Islet of Langerhans (tissue), 1 donor: ENCODE data around the gene SSR4.
A peak's percentile ranks its signal among the peaks of the same experiment; 100 is the strongest.
"Not testable (repeated sequence)": the region's sequence is repeated elsewhere in the genome, so short reads cannot be mapped to it uniquely, and the experiment has no call there.

Experiments used
- FAIRE-seq: peaks from one replicate; lab custom pipeline; 2011; peaks lifted over from hg19 to GRCh38; lab: Jason Lieb, UNC

SSR4 gene

DNA sequence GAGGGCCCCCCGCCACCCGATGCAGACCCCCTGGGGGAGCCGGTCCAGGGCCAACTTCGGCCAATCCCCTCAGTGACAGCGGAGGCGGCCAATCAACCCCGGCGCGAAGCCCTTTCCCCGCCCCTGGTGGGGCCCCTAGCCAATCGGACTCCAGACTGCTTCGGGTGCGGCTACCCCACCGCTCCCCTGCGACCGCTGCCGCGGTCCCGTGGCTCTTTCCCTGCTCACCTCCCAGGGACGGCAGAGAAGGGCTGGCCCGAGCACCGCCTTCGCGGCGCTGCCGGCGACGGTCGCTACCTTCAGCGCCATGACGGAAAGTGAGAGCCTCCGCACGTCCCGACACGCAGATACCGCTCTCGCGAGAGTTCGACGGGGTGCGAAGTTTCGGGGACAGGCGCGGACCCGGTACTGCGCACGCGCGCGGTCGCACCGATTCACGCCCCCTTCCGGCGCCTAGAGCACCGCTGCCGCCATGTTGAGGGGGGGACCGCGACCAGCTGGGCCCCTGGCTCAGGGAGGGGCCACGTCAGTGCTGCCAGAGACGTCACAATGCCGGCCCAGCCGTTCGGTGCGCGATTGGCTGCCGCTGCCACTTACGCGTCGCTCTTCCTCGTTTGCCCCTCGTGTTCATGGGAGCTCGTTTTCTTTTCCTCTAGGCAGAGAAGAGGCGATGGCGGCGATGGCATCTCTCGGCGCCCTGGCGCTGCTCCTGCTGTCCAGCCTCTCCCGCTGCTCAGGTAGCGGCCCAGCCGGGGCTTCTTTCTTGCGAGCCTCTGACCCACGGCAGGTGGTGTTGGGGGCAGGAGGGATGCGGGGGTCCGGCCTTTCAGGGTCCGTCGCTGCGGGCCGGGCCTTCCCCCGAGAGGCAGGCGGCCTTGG is at the start of gene SSR4, which contains the start of gene IDH3G:
SSR4 (plus strand) TSS at position 651 of the 879 bp plus-strand sequence; CDS start at position 671, 20 bp downstream.
IDH3G (minus strand) TSS at position 358 of the 879 bp plus-strand sequence; CDS start at position 309, 49 bp downstream.
- peak; percentile 93 for FAIRE-seq

DNA sequence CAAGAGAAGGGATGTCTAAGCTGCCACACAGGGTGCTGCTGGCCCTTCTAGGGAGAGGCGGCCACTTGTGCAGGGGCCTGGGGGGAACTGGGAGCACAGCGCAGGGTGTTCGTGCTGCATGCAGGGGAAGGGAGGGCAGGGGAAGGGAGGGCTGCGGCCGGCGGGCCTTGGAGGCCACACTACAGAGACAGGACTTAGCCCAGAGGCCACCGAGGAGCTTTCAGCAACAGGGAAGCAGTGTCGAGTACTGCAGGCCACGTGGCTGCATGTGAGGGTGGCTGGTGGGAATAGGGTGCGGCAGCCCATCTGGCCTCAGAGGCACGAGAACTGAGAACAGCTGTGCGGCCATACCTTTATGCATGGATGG is 49.4 kb upstream of the SSR4 start:
- not testable (repeated sequence) for FAIRE-seq

DNA sequence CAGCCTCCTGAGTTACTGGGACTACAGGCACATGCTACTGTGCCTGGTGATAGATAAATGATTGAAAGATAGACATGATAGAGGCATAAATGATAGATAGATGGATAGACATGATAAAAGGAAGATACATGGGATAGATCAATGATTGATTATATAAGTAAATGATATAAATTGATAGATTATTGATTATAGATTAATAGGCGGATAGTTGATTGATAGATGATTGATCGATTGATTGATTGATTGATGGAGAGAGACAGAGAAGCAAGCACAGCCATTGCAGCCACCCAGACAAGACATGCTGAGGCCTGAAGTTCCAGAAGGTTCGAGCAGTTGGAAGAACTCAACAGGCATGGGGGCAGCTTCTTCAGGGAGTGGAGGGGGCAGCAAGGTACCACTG is 48.1 kb upstream of the SSR4 start:
- FAIRE-seq = no peak

DNA sequence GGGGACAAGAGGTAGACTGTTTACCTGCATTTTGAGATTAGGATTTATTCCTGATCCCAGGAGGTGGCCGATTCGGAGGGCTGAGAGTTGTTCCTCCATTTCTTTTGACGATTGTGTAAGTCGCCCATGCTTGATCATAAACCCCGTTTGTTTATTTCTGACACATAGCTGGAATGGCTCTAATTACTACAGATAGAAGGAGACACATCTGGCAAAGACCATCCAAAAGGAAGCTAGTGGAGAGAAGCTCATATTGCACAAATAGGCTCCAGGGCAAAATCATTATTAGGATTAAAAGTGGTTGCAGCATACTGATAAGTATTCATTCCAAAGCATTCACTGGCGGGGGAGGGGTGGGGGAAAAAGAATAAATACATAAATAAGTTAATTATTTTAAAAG is 47.5 kb upstream of the SSR4 start:
- not testable (repeated sequence) for FAIRE-seq

DNA sequence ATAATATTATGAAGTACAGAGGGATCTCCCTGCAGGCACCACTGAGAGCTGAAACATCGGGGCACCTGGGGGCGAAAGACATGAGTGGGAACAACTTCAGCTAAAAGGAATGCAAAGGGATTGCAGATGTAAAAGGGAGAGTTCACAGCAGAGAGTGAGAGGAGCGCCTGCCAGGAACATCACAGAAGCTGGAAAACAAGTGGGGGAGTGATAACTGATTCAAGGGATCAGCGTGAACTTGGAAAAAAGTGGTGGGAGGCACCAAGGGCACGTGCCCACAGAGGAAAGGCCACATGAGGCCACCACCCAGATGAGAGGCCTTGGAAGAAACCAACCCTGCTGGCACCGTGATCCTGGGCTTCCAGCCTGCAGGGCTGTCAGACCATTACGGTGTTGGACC is 45.5 kb upstream of the SSR4 start:
- not testable (repeated sequence) for FAIRE-seq

DNA sequence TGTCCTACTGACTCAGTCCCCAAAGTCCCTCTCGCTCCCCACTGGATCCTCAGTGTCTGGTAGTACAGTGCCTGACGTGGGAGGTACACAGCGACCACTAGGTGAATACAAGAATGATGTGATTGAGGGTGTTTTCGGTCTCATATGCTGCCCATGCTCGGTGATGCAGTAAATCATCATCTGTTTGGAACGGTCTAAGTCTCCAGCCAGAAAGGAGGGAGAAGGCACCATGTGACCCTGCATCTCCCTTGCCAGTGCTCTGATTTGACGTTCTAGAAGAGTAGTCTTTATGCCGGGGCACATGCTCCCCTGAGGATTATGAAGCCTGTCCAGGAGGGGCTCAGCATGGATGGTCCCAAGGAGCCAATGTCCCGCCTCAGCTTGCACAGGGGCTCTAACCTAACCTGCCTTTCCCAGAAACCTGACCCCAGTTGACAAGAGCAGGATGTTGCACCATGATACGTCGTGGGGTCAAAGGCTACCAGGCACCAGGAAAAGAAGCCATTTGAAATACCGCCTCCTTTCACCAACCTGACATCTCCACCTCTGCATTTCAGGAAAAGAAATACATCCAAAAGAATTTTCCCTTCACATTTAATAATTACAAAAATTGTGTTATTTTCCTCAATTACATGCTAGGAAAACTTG is 44.2 kb upstream of the SSR4 start:
- no peak for FAIRE-seq

DNA sequence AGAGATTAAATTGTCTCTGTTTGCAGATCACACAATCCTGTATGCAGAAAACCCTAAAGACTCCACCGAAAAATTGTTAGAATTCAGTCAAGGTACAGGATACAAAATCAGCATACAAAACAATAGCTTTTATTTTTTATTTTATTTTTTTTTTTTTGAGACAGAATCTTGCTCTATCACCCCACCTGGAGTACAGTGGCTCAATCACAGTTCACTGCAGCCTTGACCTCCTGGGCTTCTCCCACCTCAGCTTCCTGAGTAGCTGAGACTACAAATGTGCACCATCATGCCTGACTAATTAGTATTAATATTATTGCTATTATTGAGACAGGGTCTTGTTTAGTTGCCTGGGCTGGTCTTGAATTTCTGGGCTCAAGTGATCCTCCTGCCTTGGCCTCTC is 39.3 kb upstream of the SSR4 start:
- no peak for FAIRE-seq

DNA sequence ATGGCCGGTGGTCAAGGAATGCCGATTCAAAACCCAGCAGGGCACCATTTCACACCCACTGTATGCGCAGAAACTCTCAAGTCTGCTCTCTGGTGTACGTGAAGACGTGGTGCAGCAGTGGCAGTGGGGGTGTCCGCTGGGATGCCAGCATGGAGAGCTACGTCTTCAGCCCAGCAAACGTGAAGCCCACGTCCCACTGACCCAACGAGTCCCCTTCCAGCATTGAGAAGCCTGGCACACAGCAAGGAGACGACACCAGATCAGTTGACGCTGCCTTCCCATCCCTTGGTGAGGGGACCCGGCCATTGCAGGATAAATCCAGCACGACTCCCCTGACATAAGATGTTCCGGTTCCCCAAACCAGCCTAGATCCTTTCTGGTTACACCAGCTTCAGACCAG is 32.6 kb upstream of the SSR4 start:
- FAIRE-seq = no peak

DNA sequence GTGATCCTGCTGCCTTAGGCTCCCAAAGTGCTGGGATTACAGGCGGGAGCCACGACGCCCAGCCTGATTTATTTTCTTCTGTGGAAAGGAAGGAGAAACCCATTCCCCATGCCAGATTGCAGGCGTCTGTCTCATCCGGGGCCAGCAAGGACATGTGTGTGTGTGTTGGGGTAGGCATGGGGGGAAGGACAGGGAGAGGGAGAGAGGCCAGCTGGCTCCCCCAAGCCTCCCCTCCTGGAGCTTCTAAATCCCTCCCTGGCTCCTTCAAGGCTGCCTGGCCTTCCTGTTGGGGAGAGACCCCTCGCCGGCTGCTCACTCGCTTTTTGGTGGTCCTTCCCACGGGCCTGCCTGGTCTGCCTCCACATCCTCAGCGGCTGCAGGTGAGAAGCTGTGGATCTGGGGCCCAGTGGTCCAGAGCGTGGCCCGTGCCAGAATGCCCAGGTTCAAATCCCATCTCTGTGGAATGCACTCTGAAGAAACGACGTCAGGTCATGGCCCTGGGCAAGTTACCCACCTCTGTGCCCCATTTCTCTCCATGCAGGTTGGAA is 31.8 kb upstream of the SSR4 start:
- no peak for FAIRE-seq

DNA sequence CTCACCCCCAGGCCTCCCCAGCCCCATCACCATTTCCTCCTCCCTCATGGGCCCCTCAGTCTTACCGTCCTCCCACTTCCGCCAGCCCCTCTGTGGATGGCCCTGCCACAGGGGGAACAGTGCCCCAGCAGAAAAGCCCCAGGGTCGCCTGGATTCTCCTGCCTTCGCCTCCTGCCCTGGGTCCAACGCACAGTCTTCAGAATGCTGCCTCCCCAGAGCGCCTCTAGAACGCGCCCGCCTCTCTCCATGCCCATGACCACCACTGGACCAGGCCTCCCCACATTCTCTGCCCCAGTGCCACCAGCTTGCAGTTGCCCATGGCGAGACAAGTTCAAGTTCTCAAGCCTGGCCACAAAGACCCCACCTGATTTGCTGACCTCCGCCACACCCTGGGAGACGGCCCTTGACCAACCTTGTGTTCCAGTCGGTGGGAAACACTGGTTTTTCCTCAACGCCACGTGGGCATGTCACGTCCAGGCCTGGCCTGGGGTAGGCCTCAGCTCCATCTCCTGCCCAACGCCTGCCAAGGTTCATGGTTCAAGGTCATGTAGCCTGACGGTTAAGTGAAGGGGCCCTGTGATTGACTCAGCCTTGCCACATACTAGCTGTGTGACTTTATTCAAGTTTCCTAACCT is 31.1 kb upstream of the SSR4 start:
- no peak for FAIRE-seq

DNA sequence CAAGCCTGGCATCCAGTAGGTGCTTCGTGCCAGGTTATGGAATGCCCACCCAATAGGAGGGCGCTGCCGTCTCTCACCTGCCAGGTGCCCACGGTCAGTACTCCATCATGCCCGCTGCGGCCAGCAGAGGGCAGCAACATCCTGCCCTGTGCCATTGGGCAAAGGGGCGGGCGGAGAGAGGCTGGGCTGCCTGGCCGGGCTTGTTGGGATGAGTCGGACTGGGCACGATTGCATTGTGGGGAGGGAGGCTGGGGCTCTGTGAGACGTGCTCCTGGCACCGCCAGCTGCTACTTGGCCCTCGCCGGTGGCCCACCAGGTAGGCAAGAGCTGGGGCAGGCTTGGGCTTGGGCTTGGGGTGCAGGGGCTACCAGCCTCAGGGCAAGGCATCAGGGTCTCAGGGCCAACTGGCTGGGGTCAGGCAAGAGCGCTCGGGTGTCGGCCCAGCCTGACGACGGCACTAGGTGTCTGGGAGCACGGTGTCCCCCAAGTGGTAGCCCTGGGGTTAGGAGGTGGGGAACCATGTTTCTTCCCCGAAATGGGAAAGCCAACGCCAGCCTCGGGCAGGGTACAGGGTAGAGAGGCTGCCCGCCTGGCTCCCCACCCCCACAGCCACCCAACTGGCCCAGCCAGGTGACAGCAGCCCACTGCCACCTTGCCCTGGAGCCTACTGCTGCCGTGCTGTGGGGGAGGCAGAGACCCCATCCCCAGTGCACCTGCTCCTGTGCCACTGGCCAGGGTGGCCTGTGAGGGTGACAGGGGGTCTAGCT is 30.3 kb upstream of the SSR4 start, which contains the start of gene PLXNB3:
PLXNB3 (plus strand) TSS at position 261 of the 767 bp plus-strand sequence. CDS start 1,287 bp downstream, outside the sequence.
- no peak for FAIRE-seq

DNA sequence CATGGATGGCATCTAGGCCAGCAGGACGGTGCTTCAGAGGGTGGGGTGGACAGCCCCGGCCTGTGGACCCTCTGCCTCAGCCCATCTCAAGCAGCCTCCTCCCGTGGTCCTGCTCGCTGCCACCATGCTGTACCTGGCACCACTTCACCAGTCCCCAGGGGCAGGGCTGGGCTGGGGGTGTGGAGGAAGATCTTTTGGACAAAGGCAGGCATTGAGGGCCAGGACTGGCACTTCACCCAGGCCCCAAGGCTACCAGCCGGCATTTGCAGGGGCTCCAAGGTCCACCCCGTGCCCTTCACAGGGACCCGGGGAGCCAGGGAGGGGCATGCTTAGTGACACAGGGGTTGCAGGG is 29.7 kb upstream of the SSR4 start:
- no peak for FAIRE-seq

DNA sequence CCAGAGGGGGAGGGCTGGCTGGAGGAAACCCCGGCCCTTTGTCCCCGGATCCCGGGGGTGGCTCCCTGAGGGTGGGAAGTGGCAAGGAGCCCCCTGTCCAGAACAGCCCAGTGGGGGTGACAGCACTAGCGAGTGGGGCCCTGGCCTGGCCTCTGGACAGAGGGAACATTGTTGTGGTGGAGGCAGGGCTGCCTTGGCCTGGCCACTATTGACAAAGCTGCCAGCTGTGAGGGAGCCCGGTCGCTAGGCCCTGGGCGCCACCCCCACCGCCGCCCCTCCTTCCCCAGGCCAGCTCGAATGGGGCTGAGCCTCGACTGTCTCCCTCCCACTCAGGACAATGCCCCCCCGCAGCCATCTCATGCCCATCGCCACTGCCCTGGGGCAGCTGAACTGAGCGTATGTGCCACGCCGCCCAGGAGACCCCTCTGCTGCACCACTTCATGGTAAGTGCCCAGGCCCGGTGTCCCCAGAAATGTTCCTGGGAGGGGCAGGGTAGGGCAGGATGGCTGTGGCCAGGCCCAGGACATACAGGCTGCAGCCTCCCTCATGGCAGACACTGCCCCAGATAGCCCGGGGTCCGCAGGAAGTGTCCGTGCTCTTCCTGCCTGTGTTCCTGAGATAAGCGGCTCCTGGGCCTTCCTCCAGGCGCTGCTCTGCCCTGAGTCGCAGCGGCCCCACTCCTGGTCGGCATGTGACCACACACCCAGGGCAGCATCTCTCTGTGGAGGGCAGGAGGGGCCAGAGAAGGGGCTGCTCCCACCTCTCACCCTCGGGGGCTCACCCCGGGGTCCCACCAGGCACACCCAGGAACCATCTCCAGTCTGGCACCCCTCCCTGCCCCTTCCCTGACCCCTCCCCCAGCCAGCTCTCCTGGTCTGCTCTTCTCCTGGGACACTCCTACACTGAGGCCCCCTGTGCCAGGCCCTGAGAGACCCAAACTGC is 29.1 kb upstream of the SSR4 start:
- FAIRE-seq = no peak

DNA sequence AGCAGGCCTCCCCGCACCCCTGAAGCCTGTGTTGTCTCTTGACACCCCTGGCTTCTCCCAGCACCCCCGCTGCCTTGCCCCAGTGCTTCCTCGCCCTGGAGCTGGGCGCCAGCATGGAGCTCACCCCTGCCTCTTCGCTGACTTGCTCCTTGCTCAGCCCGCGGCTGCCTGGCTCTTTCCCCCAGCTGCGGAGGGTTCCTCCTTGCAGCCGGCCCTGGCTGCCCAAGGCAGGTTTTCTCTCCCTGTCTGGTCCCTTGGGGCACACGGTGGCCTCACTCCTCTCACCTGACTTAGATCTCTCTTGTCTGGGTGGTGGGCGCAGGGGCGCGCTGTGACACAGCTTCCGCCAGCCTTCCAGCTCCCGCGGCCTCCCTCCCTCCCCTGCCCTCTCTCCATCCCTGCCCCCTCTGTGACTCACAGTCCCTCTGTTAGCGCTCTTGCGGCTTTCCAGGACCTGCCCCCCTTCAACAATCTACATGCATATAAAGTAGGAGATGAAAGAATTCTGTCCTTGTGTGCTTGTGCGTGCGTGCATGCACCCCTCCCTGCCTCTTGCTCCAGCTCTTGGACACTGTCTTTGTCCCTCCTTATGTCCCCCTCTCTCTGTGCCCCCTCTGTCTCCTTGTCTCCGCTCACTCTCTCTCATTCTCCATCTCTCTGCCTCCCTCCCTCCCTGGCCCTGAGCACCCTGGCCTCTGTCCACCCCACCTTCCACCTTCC is 28.2 kb upstream of the SSR4 start:
- FAIRE-seq = no peak

DNA sequence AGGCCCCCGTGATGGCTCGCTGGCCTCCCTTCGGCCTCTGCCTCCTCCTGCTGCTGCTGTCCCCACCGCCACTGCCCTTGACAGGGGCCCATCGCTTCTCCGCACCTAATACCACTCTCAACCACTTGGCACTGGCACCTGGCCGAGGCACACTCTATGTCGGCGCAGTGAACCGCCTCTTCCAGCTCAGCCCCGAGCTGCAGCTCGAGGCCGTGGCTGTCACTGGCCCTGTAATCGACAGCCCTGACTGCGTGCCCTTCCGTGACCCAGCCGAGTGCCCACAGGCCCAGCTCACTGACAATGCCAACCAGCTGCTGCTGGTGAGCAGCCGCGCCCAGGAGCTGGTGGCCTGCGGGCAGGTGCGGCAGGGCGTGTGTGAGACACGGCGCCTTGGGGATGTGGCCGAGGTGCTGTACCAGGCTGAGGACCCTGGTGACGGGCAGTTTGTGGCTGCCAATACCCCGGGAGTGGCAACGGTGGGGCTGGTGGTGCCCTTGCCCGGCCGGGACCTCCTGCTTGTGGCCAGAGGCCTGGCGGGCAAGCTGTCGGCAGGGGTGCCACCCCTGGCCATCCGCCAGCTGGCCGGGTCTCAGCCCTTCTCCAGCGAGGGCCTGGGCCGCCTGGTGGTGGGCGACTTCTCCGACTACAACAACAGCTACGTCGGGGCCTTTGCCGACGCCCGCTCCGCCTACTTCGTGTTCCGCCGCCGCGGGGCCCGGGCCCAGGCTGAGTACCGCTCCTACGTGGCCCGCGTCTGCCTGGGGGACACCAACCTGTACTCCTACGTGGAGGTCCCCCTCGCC is 27.4 kb upstream of the SSR4 start:
- no peak for FAIRE-seq

DNA sequence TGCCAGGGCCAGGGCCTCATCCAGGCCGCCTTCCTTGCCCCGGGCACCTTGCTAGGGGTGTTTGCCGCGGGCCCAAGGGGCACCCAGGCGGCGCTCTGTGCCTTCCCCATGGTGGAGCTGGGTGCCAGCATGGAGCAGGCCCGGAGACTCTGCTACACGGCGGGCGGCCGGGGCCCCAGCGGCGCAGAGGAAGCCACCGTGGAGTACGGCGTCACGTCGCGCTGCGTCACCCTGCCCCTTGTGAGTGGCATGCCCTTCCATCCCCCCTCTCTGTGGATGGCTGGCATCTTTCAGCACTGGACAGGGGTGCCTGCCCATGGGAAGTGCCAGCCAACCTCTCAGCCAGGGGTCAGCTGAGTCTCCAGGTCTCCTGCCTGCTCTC is 26.8 kb upstream of the SSR4 start:
- FAIRE-seq = no peak

DNA sequence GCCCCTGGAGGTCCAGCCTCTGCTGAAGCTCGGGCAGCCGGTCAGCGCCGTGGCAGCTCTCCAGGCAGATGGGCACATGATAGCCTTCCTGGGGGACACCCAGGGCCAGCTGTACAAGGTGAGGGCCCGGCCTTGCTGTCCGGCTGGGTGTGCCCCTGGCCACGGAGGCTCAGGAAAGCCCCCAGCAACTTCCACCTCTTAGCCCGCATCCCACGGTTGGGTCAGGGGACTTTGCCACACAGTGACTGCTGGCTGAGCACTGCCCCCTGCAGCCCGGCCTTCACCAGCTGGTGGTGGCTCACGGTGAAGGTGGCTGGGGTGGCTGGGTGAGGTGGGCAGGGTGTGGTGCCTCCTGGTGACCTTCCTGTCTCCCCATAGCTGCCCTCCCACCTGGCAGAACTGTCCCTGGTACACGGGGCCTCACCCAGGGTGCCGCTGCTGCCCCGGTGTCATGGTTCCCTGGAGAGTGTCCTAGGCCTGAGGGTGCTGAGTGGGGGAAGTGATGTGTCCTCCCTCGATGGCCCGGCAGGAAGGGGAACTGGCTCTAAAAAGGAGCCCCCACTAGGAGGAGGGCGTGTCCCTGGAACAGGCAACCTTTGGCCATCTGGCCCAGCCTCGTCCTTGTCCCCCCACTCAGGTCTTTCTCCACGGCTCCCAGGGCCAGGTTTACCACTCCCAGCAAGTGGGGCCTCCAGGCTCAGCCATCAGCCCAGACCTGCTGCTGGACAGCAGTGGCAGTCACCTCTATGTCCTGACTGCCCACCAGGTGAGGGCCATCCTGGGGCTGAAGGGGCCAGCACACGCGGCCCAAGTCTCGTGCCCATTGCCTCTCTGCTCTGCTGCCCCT is 25.9 kb upstream of the SSR4 start:
- FAIRE-seq = no peak

DNA sequence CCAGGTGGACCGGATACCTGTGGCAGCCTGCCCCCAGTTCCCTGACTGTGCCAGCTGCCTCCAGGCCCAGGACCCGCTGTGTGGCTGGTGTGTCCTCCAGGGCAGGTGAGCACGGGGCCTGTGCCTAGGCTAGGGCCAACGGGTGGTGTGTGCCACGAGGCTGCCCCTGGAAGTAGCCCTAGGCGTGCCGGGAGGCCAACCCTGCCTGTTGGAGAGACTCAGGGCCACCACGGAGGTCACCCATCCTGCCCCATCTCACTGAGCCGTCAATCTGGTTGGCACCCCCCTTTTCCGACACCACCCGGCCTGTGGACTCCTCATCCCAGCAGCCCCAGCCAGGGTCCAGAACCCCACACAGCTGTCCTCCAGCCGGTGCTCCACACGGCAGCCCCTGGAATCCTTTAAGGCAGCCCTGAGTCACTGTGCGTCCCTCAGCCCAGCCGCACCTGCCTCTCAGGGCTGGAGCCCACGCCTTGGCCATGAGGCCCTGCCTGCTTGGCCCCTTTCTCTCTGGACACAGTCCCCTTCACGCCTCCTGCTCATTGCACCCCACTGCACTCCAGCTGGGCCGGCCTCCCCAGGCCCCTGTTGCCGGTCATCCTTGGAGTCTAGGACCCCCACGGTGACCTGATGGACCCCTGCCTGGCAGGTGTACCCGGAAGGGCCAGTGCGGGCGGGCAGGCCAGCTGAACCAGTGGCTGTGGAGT is 25.2 kb upstream of the SSR4 start:
- FAIRE-seq = no peak
